Esophagus squamous epithelium (tissue), 4 donors: ENCODE data around the gene DNAJC1.

Experiments
- POLR2A ChIP-seq, 4 donors: fragments of 450-650 bp; IDR thresholded peaks; one replicate each; pipeline ENCODE4 v1.6.1; 2017; ENCODE audit warnings: antibody characterized with exemption in 4 of 4, mild to moderate bottlenecking in 4 of 4, moderate library complexity in 3 of 4
- TF ChIP-seq, protein P1 (sequence below), 6 experiments: fragments of 450-650 bp in 4 of 6; fragments of 200-600 bp in 2 of 6; sonication (generic) in 2 of 6; IDR thresholded peaks; one replicate each; pipeline ENCODE4 v1.5.1; 2016 to 2019; ENCODE audit warnings: antibody characterized with exemption in 6 of 6, mild to moderate bottlenecking in 4 of 6, moderate library complexity in 4 of 6

DNA sequence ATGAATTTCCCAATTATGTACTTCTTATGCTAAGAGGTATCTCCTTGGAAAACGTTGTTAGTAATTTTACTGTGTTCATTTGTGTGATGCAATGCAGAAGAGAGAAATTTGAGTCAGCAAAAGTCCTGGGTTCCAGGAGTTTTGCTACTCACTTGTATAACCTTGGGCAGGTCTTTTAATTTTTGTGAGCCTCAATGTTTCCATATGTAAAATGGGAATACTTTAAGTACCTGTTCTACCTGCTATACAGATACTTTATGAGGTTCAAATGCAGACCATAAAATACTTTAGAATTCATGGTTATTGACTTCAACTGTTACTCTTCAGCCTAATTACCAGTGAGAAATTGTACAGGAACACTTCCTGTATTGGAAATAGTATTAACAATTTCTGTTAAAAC lies 284.0 kb downstream of the DNAJC1 start:
- TF ChIP-seq, protein P1, sequence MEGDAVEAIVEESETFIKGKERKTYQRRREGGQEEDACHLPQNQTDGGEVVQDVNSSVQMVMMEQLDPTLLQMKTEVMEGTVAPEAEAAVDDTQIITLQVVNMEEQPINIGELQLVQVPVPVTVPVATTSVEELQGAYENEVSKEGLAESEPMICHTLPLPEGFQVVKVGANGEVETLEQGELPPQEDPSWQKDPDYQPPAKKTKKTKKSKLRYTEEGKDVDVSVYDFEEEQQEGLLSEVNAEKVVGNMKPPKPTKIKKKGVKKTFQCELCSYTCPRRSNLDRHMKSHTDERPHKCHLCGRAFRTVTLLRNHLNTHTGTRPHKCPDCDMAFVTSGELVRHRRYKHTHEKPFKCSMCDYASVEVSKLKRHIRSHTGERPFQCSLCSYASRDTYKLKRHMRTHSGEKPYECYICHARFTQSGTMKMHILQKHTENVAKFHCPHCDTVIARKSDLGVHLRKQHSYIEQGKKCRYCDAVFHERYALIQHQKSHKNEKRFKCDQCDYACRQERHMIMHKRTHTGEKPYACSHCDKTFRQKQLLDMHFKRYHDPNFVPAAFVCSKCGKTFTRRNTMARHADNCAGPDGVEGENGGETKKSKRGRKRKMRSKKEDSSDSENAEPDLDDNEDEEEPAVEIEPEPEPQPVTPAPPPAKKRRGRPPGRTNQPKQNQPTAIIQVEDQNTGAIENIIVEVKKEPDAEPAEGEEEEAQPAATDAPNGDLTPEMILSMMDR (IDR thresholded peaks at IDR 0.05): no peak
- TF ChIP-seq POLR2A (IDR thresholded peaks at IDR 0.05): no peak
